GOT3 (cell line): Measurements from ENCODE around the gene C18orf63.

Source experiments
- DNase-seq: peaks from one replicate; lab custom pipeline; 2025; ENCODE audit warnings: mixed read lengths; lab: John Stamatoyannopoulos, UW

Gene C18orf63

GRCh38 chr18:74377776-74378175 lies 62.1 kb downstream of the C18orf63 start:
- no peak for DNase-seq

DNA sequence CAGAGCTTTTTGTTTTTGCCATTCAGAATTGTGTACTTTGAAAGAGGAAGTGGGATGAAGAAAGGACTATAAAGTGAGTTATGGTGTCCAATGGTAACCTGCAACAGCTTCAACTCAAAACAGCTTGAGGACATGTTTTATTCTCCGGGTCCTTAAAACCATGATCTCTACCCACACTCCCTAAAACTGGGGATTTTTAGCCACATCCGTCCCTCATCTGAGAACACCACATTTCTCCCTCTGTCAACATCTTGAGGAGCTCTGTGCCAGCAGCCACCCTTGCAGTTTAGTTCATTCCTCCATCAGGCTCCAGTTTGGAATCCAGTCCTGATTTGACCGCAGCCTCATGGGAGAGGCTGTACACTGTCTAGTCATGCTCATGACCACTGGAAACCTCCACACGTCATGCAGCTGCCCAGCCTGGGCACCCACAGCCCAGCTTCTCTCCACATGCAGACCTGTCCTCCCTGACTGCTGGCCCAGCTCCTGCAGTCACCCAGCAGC lies 62.6 kb downstream of the C18orf63 start:
- DNase-seq, result no peak

DNA sequence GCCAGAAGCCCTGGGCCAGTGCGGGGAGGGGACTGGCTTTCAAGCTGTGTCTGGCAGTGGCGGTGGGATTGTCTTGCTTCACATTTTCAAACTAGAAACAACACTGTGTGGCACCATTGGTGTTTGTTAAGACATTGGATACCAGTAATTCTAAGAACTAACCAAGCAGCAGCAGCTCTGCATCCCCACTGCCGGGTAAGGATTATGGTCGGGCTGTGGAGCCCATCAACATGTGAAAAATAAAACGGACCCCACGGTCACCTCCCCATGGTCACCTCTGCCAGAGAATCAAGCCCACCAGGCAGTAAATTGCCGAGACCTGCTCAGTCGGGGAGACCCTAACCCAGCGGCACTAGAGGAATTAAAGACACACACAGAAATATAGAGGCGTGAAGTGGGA lies 65.3 kb downstream of the C18orf63 start:
- no peak for DNase-seq

GRCh38 chr18:74381621-74382295 lies 66.1 kb downstream of the C18orf63 start:
- no peak for DNase-seq

DNA sequence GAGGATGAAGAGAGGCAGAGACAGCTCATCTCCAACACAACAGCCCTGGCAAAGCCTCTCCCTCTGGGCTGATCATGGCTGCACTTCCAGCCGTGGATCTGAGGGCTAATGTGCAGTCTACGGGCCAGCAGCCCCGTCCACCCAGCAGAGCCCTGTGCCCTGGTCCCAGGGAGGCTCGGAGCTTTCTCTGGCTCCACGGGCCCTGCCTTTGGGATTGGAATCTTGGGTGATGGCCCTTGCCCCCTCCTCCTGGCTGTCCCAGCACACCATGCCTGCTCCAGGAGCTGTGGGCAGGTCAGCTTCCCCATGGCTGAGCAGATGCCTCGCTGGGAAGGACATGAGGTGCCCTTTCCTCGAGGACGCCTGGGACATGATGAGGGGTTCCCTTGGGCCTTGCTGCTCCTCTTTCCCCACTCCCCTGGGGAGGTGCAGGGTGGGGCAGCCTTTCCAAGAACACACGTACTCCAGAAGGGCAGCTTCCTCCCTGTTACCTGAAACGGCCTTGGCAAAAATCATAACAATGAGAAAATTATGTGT lies 66.9 kb downstream of the C18orf63 start:
- DNase-seq, result no peak

GRCh38 chr18:74387383-74387782 lies 71.7 kb downstream of the C18orf63 start:
- no peak for DNase-seq

GRCh38 chr18:74388227-74388626 lies 72.6 kb downstream of the C18orf63 start:
- DNase-seq, result no peak

DNA sequence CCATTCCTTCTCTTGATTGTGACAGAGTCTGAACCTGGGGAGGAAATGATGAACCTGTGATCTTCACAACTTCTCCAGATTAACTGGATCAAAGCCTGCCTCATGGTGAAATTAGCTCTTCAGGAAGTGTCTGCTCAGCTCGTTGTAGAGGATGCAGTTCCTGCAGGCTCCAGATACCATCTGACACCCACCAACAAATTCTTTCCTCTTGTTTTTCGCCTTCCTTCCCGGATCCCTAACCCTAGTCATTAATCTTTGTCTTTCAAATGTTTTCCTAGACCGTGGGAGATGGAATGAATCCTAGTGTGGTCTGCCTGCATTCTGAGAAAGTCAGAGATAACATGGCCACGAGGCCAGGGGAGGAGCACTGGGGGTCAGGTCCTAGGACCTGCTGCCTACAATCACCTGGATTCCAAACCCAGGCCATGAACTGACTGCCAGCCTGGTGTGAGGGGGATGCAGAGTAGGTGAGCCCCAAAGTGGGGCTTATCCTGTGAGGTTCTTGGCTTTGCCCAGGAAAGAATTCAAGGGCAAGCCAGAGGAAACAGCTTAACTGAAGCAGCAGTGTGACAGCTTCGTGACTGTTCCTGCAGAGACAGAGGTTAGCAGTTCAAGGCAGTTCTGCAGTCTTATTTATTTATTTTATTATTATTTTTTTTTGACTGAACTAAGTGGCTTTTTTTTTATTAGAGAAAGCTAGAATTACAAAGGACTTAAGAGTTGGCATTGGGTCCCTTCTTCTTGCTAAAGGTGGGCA lies 73.7 kb downstream of the C18orf63 start:
- no peak for DNase-seq

DNA sequence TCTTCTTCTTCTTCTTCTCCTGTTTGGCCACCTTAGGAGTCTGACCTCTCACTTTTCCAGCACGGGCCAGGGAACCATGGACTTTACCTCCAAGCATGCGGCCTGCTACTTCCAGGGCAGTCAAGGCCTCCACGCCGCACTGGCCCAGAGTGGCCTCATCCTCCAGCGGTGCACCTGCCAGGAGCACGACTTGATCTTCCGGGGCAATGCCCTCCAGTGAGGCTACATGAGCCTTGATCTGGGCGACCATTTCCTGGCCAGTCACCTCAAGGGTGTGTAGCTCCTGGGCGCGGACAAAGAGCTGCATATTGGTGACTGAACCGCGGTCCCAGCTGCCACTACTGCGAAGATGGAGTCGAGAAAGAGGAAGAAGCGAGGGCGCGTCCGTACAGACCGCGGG lies 74.4 kb downstream of the C18orf63 start:
- no peak for DNase-seq

DNA sequence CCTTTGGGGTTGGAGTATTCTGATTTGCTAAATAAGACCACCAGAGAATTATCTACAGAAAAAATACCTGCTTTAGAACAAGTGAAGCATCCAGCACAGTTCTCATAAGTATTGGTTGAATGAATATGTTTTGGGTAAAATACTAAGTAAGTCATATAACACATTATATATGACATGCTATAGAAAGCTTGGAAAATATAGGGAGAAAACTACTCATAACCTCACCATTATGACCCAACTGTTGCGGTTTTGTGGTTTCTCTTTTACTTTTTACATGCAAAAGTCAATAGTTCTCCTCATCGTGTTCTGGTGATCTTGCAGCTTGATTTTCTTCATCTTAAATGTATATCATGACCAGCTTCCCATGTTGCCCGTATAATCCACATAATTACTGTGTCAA lies 75.3 kb downstream of the C18orf63 start:
- DNase-seq, result no peak

GRCh38 chr18:74392323-74392722 lies 76.7 kb downstream of the C18orf63 start:
- no peak for DNase-seq

- no peak for DNase-seq
These were observed 79.4 kb downstream of the C18orf63 start for GRCh38 chr18:74395006-74395405.

GRCh38 chr18:74395648-74396154 lies 80.1 kb downstream of the C18orf63 start:
- DNase-seq, result no peak

- no peak for DNase-seq
These were observed 80.8 kb downstream of the C18orf63 start for GRCh38 chr18:74396171-74397169.

DNA sequence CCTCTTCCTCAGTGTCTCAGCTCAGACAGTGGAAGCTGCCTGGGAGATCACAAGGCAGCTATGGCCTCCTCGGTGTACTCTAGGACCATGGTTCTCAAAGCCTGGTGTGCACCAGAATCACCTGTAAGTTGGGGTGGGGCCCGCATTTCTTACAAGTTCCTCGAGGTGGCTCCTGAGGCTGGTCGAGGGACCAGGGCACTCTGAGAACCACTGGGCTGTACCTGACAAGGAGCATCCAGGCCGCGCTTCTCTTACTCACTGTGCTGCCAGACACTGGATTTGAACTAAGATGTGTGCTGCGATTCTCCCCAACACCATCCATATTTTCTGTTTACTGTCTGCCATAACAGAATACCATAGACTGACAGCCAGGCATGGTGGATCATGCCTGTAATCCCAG lies 81.9 kb downstream of the C18orf63 start:
- DNase-seq, result no peak

DNA sequence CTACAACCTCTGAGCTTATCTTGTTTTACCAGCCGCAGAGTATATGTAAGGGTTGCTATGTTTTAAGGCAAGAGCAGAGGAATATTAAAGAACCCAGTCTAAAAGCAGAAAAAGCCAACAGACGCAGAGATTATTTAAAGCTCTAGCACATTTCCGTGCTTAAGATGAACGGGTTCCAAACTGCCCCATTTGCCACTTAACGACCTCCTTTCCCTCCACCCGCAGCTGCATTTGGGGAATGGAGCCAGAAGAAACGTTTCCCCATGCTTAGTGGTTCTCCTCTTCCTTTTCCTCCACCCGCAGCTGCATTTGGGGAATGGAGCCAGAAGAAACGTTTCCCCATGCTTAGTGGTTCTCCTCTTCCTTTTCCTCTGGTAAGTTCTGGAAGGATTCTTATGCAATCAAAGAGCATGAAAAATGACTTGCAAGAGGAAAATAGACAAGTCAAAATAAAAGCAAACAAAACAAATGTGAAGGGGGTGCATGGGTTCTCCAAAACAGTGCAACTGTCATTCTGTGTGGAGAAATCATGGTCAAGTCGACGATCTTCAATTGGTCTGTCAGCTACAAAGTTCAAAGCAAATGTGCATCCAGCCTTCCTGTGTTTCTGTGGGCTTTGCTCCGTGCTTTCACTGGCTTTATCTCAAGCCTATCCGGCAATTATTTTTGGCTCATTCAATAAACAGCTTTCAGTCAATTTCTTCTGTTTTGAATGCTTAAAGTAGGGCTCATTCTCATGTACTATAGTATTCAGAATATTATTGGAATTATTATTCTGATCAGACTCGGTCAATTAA lies 83.7 kb downstream of the C18orf63 start:
- DNase-seq, result no peak

GRCh38 chr18:74400813-74401212 lies 85.2 kb downstream of the C18orf63 start:
- DNase-seq, result no peak

DNA sequence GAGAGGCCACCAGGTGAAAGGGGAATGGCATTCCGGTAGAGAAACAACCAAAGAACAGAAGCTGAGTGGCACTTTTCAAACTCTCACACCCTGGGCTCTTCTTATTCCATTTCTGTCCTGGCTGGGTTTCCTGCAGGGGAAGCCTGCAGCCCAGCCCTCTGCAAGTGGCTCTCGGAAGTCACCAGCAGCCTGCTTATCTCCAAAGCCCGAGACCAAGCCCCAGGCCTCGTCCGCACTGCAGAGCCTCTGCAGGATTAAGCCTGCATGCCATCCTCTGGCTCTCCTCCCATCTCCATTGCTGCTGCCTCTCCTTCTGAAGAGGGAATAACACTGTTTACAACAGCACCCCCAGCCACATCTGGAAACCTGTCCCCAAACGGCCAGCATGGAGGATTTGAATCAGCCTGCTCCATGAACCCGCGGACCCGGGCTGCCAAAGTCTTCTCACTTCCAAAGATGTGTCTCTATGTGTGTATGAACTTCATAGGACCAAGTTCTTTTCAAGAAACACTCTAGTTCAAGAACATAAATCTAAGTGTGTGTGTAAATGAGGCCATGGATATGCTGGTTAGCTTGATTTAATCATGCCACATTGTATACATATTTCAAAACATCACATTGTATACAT lies 87.3 kb downstream of the C18orf63 start:
- DNase-seq, result no peak

GRCh38 chr18:74407888-74408287 lies 92.2 kb downstream of the C18orf63 start:
- DNase-seq, result no peak
